PFSK-1 (cell line): ENCODE data around the gene NPIPB2. TPM values are rescaled to one million over a fixed set of nuclear protein-coding genes. Genes with fewer than 3 reads are reported as not detected.
"Not testable (repeated sequence)": the region's sequence is repeated elsewhere in the genome, so short reads cannot be mapped to it uniquely, and the experiment has no call there.

Experiments
- FOXP2 ChIP-seq: optimal IDR thresholded peaks from 2 replicates; pipeline ENCODE3; 2011; ENCODE audit warnings: borderline replicate concordance, control low read depth, inconsistent platforms; ENCODE audit not compliant: insufficient read depth; ENCODE audit errors: extremely low read length, extremely low read depth
- POLR2AphosphoS5 ChIP-seq: IDR thresholded peaks from 2 replicates; pipeline ENCODE4 v1.6.1; 2012; ENCODE audit warnings: low read depth, mild to moderate bottlenecking, control low read depth, low read length, moderate library complexity
- SIN3A ChIP-seq: IDR thresholded peaks from 2 replicates; pipeline ENCODE4 v1.6.1; 2012; ENCODE audit warnings: mild to moderate bottlenecking, low read length, moderate library complexity, borderline replicate concordance; ENCODE audit not compliant: insufficient read depth
- TAF1 ChIP-seq: IDR thresholded peaks from 2 replicates; pipeline ENCODE4 v1.6.1; 2012; ENCODE audit warnings: low read length, control low read depth, borderline replicate concordance; ENCODE audit not compliant: insufficient read depth
- polyA plus RNA-seq: library from polyadenylated mRNA; unstranded; fragments of >200 nt; gene quantifications from one replicate; pipeline ENCODE4 v1.2.1, GENCODE V29; 2012; ENCODE audit warnings: low read depth, missing spikeins; ENCODE audit not compliant: insufficient read length
- TF ChIP-seq, protein P1 (sequence below), 2 experiments: IDR thresholded peaks; 2 replicates each; pipeline versions ENCODE4 v1.6.1 to v1.8.0; 2011 to 2012; ENCODE audit warnings: low read depth in 2 of 2, low read length in 2 of 2, control low read depth in 1 of 2, inconsistent platforms in 1 of 2, mild to moderate bottlenecking in 1 of 2, moderate library complexity in 1 of 2; ENCODE audit not compliant: insufficient read depth in 1 of 2

The NPIPB2 gene
- 6.0 TPM for polyA plus RNA-seq

GRCh38 chr16:11941945-11942344 is at the start of gene NPIPB2:
Gene NPIPB2, minus strand, starts transcription at chr16:11942045. Its CDS starts 0 bp downstream, at chr16:11942045.
- TF ChIP-seq TAF1, FOXP2: not testable (repeated sequence)
- TF ChIP-seq, protein P1, sequence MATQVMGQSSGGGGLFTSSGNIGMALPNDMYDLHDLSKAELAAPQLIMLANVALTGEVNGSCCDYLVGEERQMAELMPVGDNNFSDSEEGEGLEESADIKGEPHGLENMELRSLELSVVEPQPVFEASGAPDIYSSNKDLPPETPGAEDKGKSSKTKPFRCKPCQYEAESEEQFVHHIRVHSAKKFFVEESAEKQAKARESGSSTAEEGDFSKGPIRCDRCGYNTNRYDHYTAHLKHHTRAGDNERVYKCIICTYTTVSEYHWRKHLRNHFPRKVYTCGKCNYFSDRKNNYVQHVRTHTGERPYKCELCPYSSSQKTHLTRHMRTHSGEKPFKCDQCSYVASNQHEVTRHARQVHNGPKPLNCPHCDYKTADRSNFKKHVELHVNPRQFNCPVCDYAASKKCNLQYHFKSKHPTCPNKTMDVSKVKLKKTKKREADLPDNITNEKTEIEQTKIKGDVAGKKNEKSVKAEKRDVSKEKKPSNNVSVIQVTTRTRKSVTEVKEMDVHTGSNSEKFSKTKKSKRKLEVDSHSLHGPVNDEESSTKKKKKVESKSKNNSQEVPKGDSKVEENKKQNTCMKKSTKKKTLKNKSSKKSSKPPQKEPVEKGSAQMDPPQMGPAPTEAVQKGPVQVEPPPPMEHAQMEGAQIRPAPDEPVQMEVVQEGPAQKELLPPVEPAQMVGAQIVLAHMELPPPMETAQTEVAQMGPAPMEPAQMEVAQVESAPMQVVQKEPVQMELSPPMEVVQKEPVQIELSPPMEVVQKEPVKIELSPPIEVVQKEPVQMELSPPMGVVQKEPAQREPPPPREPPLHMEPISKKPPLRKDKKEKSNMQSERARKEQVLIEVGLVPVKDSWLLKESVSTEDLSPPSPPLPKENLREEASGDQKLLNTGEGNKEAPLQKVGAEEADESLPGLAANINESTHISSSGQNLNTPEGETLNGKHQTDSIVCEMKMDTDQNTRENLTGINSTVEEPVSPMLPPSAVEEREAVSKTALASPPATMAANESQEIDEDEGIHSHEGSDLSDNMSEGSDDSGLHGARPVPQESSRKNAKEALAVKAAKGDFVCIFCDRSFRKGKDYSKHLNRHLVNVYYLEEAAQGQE (IDR thresholded peaks at IDR 0.05; ENCODE audit: insufficient read depth in 1 of 2, low read depth in 2 of 2, low read length in 2 of 2): not testable (repeated sequence)

GRCh38 chr16:11990702-11991390 is 49.0 kb upstream of the NPIPB2 start:
- TF ChIP-seq POLR2AphosphoS5: no peak
- TF ChIP-seq, protein P1 (IDR thresholded peaks at IDR 0.05; ENCODE audit: insufficient read depth in 1 of 2, low read depth in 2 of 2, low read length in 2 of 2): no peak
- TF ChIP-seq TAF1: no peak
- TF ChIP-seq FOXP2: no peak
- TF ChIP-seq SIN3A: no peak

- TF ChIP-seq POLR2AphosphoS5 (no peak), FOXP2 (no peak), TAF1 (no peak), SIN3A (no peak)
- TF ChIP-seq, protein P1 (IDR thresholded peaks at IDR 0.05; ENCODE audit: insufficient read depth in 1 of 2, low read depth in 2 of 2, low read length in 2 of 2): no peak
Measured at GRCh38 chr16:11988258-11988978, 46.6 kb upstream of the NPIPB2 start.

- no peak for TF ChIP-seq FOXP2
- no peak for TF ChIP-seq SIN3A
- no peak for TF ChIP-seq POLR2AphosphoS5
- TF ChIP-seq TAF1: no peak
- TF ChIP-seq, protein P1 (IDR thresholded peaks at IDR 0.05; ENCODE audit: insufficient read depth in 1 of 2, low read depth in 2 of 2, low read length in 2 of 2): no peak
Measured at GRCh38 chr16:11986521-11987057, 44.7 kb upstream of the NPIPB2 start.
